ENCODE data around the gene H19. TPM values are rescaled to one million over a fixed set of nuclear protein-coding genes. Genes with fewer than 3 reads are reported as not detected.

The H19 gene
- total RNA-seq, 2 experiments from 2014 or later: not detected

Other genes with a start within 250 kb of the H19 start
- gene IFITM10, start 247.2 kb downstream of the H19 start, total RNA-seq: under 1 TPM in 1 of 2 experiments, not detected in 1; 0.21 TPM
- gene CTSD, start 233.9 kb downstream of the H19 start, total RNA-seq: 10 to 100 TPM; 38.8 to 41.5 TPM
- gene SYT8, start 162.9 kb downstream of the H19 start, total RNA-seq: not detected
- gene TNNI2, start 158.9 kb downstream of the H19 start, total RNA-seq: not detected
- 100 to 1,000 TPM; 193 to 227 TPM for gene LSP1, start 144.8 kb downstream of the H19 start, total RNA-seq
- gene PRR33, start 105.9 kb downstream of the H19 start, total RNA-seq: under 1 TPM; 0.07 to 0.09 TPM
- gene TNNT3, start 78.1 kb downstream of the H19 start, total RNA-seq: 1 to 10 TPM; 2.1 TPM
- 100 to 1,000 TPM; 106 to 137 TPM for gene MRPL23, start 50.5 kb downstream of the H19 start, total RNA-seq
- 1 to 10 TPM; 8.6 to 9.2 TPM for gene IGF2, start 141.5 kb upstream of the H19 start, total RNA-seq
- gene INS, start 163.4 kb upstream of the H19 start, total RNA-seq: not detected
- gene TH, start 174.0 kb upstream of the H19 start, total RNA-seq: not detected

Measured in activated CD4-positive, alpha-beta T cell treated with anti-CD3 and anti-CD28 coated beads for 36 hours (primary cell).